Esophagus muscularis mucosa (tissue), 4 donors: ENCODE data around the gene VWA3B. TPM values are rescaled to one million over a fixed set of nuclear protein-coding genes. Genes with fewer than 3 reads are reported as not detected.

Source experiments
- DNase-seq: peaks from one replicate; pipeline ENCODE4 v3.0.0-alpha.2; 2017; ENCODE audit errors: extremely low spot score
- H3K27ac ChIP-seq, 4 donors: fragments of 200-600 bp; sonication (generic); replicated peaks in 1 of 4; 1 replicate in 3 of 4; 2 replicates in 1 of 4; pipeline ENCODE4 v1.5.1; 2016 to 2019; ENCODE audit warnings: mild to moderate bottlenecking in 1 of 4
- H3K27me3 ChIP-seq, 4 donors: fragments of 200-600 bp; sonication (generic); one replicate each; pipeline versions ENCODE4 v1.5.1 to v1.6.0; 2016 to 2019
- H3K36me3 ChIP-seq, 4 donors: fragments of 200-600 bp; sonication (generic); one replicate each; pipeline ENCODE4 v1.5.1; 2016 to 2019
- H3K4me1 ChIP-seq, 4 donors: fragments of 200-600 bp; sonication (generic); one replicate each; pipeline ENCODE4 v1.5.1; 2016 to 2019
- H3K4me3 ChIP-seq, 4 donors: fragments of 200-600 bp; sonication (generic); 1 replicate in 2 of 4; 2 replicates in 2 of 4; pipeline ENCODE4 v1.5.1; 2016 to 2019; ENCODE audit warnings: mild to moderate bottlenecking in 4 of 4, moderate library complexity in 1 of 4
- H3K9me3 ChIP-seq, 4 donors: fragments of 200-600 bp; sonication (generic); 1 replicate in 3 of 4; 2 replicates in 1 of 4; pipeline ENCODE4 v1.5.1; 2016 to 2019
- CTCF ChIP-seq, 3 experiments: fragments of 200-600 bp in 2 of 3; fragments of 450-650 bp in 1 of 3; sonication (generic) in 2 of 3; IDR thresholded peaks; one replicate each; pipeline ENCODE4 v1.5.1; 2017 to 2019; ENCODE audit warnings: antibody characterized with exemption in 3 of 3, mild to moderate bottlenecking in 2 of 3, moderate library complexity in 1 of 3
- EP300 ChIP-seq: sonication (generic); formaldehyde crosslinking; IDR thresholded peaks from one replicate; pipeline ENCODE4 v1.6.1; 2017; ENCODE audit warnings: antibody characterized with exemption
- POLR2A ChIP-seq: fragments of 450-650 bp; IDR thresholded peaks from one replicate; pipeline ENCODE4 v1.6.1; 2017; ENCODE audit warnings: antibody characterized with exemption, moderate library complexity, mild to moderate bottlenecking, low read depth
- POLR2AphosphoS5 ChIP-seq, 2 donors: sonication (generic); formaldehyde crosslinking; IDR thresholded peaks; one replicate each; pipeline ENCODE4 v1.6.1; 2017; ENCODE audit warnings: antibody characterized with exemption in 2 of 2
- WGBS: methylation state at CpG from one replicate; pipeline ENCODE4 v1.1.5; 2018; 5-methylcytosine and 5-hydroxymethylcytosine counted together
- intact Hi-C: fragments of 100-400 bp; cut with DNase I; formaldehyde crosslinking; loops from one replicate; pipeline ENCODE4 v1.15.1; 2023
- total RNA-seq, 4 donors: library from RNA; depleted of rRNA; stranded (reverse); fragments of >200 nt; gene quantifications; one replicate each; pipeline versions ENCODE4 v1.1.0 to v1.2.1, GENCODE V29; 2016

Gene VWA3B
- total RNA-seq, 4 donors from 2014 or later: not detected

GRCh38 chr2:98088261-98088660, 1.3 kb downstream of the VWA3B start:
- Histone ChIP-seq H3K27me3 (no peaks in the 10 kb centered on the region), H3K9me3 (no peaks in the 10 kb centered on the region), H3K27ac (no peak overlapping the region), H3K4me1 (peaks cover 15 to 18% (median 17%) of the 10 kb centered on the region in 4 donors), H3K4me3 (no peak overlapping the region), H3K36me3 (no peaks in the 10 kb centered on the region)
- WGBS: 76% methylated on average over 5 of the region's 5 CpGs
- no peak for DNase-seq
- intact Hi-C loops: no loop called here
- TF ChIP-seq POLR2AphosphoS5 (IDR thresholded peaks at IDR 0.05) (no peak), EP300 (no peak), CTCF (IDR thresholded peaks at IDR 0.05) (no peak), POLR2A (no peak)

DNA sequence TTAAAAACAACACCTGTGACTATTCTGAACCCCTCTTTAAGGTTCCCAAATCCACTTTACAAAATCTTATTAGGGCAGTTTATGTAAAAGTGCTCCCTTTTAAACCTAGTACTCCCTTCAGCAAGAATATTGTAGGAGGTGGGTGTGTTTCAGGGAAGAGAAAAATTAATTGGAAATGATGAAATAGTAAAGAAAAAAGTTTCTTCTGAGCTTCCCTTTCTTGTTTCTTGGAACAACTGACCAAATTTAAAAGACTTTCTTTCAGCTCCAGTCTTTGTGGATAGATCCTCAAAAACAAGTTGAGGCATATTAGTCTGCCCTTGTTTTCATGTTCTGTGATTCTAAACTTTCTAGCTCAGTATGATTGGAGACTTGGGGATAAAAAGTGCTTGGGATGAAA, 3.0 kb downstream of the VWA3B start:
- intact Hi-C loops: no loop called here
- Histone ChIP-seq H3K27ac (no peak overlapping the region), H3K27me3 (no peaks in the 10 kb centered on the region), H3K4me3 (no peak overlapping the region), H3K9me3 (peaks cover 0 to 2% (median 0%) of the 10 kb centered on the region in 4 donors), H3K4me1 (peaks cover 15 to 18% (median 17%) of the 10 kb centered on the region in 4 donors), H3K36me3 (no peaks in the 10 kb centered on the region)
- TF ChIP-seq POLR2AphosphoS5 (IDR thresholded peaks at IDR 0.05) (no peak), CTCF (IDR thresholded peaks at IDR 0.05) (no peak), EP300 (no peak), POLR2A (no peak)
- no peak for DNase-seq

GRCh38 chr2:98090951-98091350, 4.0 kb downstream of the VWA3B start:
- Histone ChIP-seq H3K27me3 (no peaks in the 10 kb centered on the region), H3K4me1 (peaks cover 15 to 18% (median 17%) of the 10 kb centered on the region in 4 donors), H3K4me3 (no peak overlapping the region), H3K36me3 (no peaks in the 10 kb centered on the region), H3K9me3 (peaks cover 0 to 7% (median 2%) of the 10 kb centered on the region in 4 donors), H3K27ac (no peak overlapping the region)
- 93% methylated on average over 8 of the region's 8 CpGs for WGBS
- TF ChIP-seq EP300 (no peak), POLR2A (no peak)
- DNase-seq: no peak
- intact Hi-C loops: no loop called here

GRCh38 chr2:98091738-98092137, 4.8 kb downstream of the VWA3B start:
- TF ChIP-seq CTCF (IDR thresholded peaks at IDR 0.05) (no peak), POLR2AphosphoS5 (IDR thresholded peaks at IDR 0.05) (no peak), EP300 (no peak), POLR2A (no peak)
- intact Hi-C loops: no loop called here
- Histone ChIP-seq H3K36me3 (no peaks in the 10 kb centered on the region), H3K4me1 (peaks cover 10 to 12% (median 10%) of the 10 kb centered on the region in 4 donors), H3K27me3 (no peaks in the 10 kb centered on the region), H3K4me3 (no peak overlapping the region), H3K27ac (no peak overlapping the region), H3K9me3 (peaks cover 0 to 12% (median 5%) of the 10 kb centered on the region in 4 donors)
- WGBS: 62% methylated on average over 1 of the region's 1 CpG
- DNase-seq: no peak

- Histone ChIP-seq H3K27me3 (no peaks in the 10 kb centered on the region), H3K9me3 (peaks cover 0 to 12% (median 5%) of the 10 kb centered on the region in 4 donors), H3K27ac (no peak overlapping the region), H3K36me3 (no peaks in the 10 kb centered on the region), H3K4me1 (no peaks in the 10 kb centered on the region), H3K4me3 (no peak overlapping the region)
- DNase-seq: no peak
- 96% methylated on average over 3 of the region's 3 CpGs for WGBS
- intact Hi-C loops: no loop called here
- no peak for TF ChIP-seq POLR2A
- no peak for TF ChIP-seq POLR2AphosphoS5 (IDR thresholded peaks at IDR 0.05)
These were observed 6.2 kb downstream of the VWA3B start for GRCh38 chr2:98093146-98093545.

GRCh38 chr2:98093611-98094010, 6.6 kb downstream of the VWA3B start:
- 89% methylated on average over 5 of the region's 5 CpGs for WGBS
- Histone ChIP-seq H3K4me3 (no peak overlapping the region), H3K4me1 (no peaks in the 10 kb centered on the region), H3K9me3 (peaks cover 0 to 12% (median 5%) of the 10 kb centered on the region in 4 donors), H3K27me3 (no peaks in the 10 kb centered on the region), H3K27ac (no peak overlapping the region), H3K36me3 (no peaks in the 10 kb centered on the region)
- intact Hi-C loops: no loop called here
- no peak for TF ChIP-seq CTCF (IDR thresholded peaks at IDR 0.05)
- no peak for TF ChIP-seq POLR2AphosphoS5 (IDR thresholded peaks at IDR 0.05)
- TF ChIP-seq POLR2A: no peak
- no peak for TF ChIP-seq EP300
- DNase-seq: no peak
